PFSK-1 (cell line): Measurements from ENCODE around the gene RANBP3.

Source experiments
- FOXP2 ChIP-seq: optimal IDR thresholded peaks from 2 replicates; pipeline ENCODE3; 2011; ENCODE audit warnings: borderline replicate concordance, control low read depth, inconsistent platforms; ENCODE audit not compliant: insufficient read depth; ENCODE audit errors: extremely low read length, extremely low read depth
- POLR2AphosphoS5 ChIP-seq: IDR thresholded peaks from 2 replicates; pipeline ENCODE4 v1.6.1; 2012; ENCODE audit warnings: low read depth, mild to moderate bottlenecking, control low read depth, low read length, moderate library complexity
- REST ChIP-seq, 2 experiments: IDR thresholded peaks; 2 replicates each; pipeline versions ENCODE4 v1.6.1 to v1.8.0; 2011 to 2012; ENCODE audit warnings: low read depth in 2 of 2, low read length in 2 of 2, control low read depth in 1 of 2, inconsistent platforms in 1 of 2, mild to moderate bottlenecking in 1 of 2, moderate library complexity in 1 of 2; ENCODE audit not compliant: insufficient read depth in 1 of 2
- SIN3A ChIP-seq: IDR thresholded peaks from 2 replicates; pipeline ENCODE4 v1.6.1; 2012; ENCODE audit warnings: mild to moderate bottlenecking, low read length, moderate library complexity, borderline replicate concordance; ENCODE audit not compliant: insufficient read depth
- TAF1 ChIP-seq: IDR thresholded peaks from 2 replicates; pipeline ENCODE4 v1.6.1; 2012; ENCODE audit warnings: low read length, control low read depth, borderline replicate concordance; ENCODE audit not compliant: insufficient read depth

RANBP3 gene

GRCh38 chr19:5959260-5960004, 18.5 kb downstream of the RANBP3 start:
- no peak for TF ChIP-seq POLR2AphosphoS5
- no peak for TF ChIP-seq FOXP2

- TF ChIP-seq SIN3A (no peak), REST (IDR thresholded peaks at IDR 0.05; ENCODE audit: insufficient read depth in 1 of 2, low read depth in 2 of 2, low read length in 2 of 2) (no peak), POLR2AphosphoS5 (no peak), FOXP2 (no peak), TAF1 (no peak)
Observed at GRCh38 chr19:5958851-5959122, 19.2 kb downstream of the RANBP3 start.

- TF ChIP-seq REST (IDR thresholded peaks at IDR 0.05; ENCODE audit: insufficient read depth in 1 of 2, low read depth in 2 of 2, low read length in 2 of 2) (no peak), POLR2AphosphoS5 (no peak), TAF1 (no peak), SIN3A (no peak), FOXP2 (no peak)
Observed at GRCh38 chr19:5958074-5958850, 19.7 kb downstream of the RANBP3 start.

- TF ChIP-seq POLR2AphosphoS5, result no peak
- TF ChIP-seq SIN3A, result no peak
- no peak for TF ChIP-seq REST (IDR thresholded peaks at IDR 0.05; ENCODE audit: insufficient read depth in 1 of 2, low read depth in 2 of 2, low read length in 2 of 2)
- TF ChIP-seq TAF1, result no peak
- TF ChIP-seq FOXP2, result no peak
Observed at GRCh38 chr19:5957170-5957569, 20.8 kb downstream of the RANBP3 start.

- TF ChIP-seq REST (IDR thresholded peaks at IDR 0.05; ENCODE audit: insufficient read depth in 1 of 2, low read depth in 2 of 2, low read length in 2 of 2) (no peak), SIN3A (no peak), FOXP2 (no peak), TAF1 (no peak), POLR2AphosphoS5 (no peak)
Observed at GRCh38 chr19:5956728-5957127, 21.2 kb downstream of the RANBP3 start.
